Upper lobe of left lung (tissue), 6 donors: ENCODE results near the gene AEBP1. TPM values are rescaled to one million over a fixed set of nuclear protein-coding genes. Genes with fewer than 3 reads are reported as not detected.

Experiments used
- ATAC-seq, 2 donors: fragments of 200-7000 bp; cut with Tn5 transposase; one replicate each; pipeline ENCODE4 v1.9.1; 2022; ENCODE audit warnings: mild to moderate bottlenecking in 2 of 2, moderate library complexity in 2 of 2; ENCODE audit not compliant: low FRiP score in 2 of 2
- DNase-seq, 2 donors: peaks; one replicate each; pipeline ENCODE4 v3.0.0-alpha.2; 2019 to 2020
- H3K27ac ChIP-seq, 4 donors: fragments of 200-600 bp; sonication (generic); one replicate each; pipeline ENCODE4 v1.5.1; 2016 to 2019
- H3K27me3 ChIP-seq, 4 donors: fragments of 200-600 bp; sonication (generic); one replicate each; pipeline ENCODE4 v1.5.1; 2017 to 2019
- H3K36me3 ChIP-seq, 4 donors: fragments of 200-600 bp; sonication (generic); one replicate each; pipeline ENCODE4 v1.5.1; 2016 to 2019
- H3K4me1 ChIP-seq, 4 donors: fragments of 200-600 bp; sonication (generic); one replicate each; pipeline ENCODE4 v1.5.1; 2018 to 2019
- H3K4me3 ChIP-seq, 4 donors: fragments of 200-600 bp; sonication (generic); one replicate each; pipeline ENCODE4 v1.5.1; 2017 to 2019; ENCODE audit warnings: mild to moderate bottlenecking in 2 of 4, moderate library complexity in 1 of 4
- H3K9me3 ChIP-seq, 4 donors: fragments of 200-600 bp; sonication (generic); one replicate each; pipeline ENCODE4 v1.5.1; 2018 to 2019
- CTCF ChIP-seq, 6 experiments: fragments of 450-650 bp in 4 of 6; fragments of 200-600 bp in 2 of 6; sonication (generic) in 2 of 6; IDR thresholded peaks; one replicate each; pipeline ENCODE4 v1.5.1; 2016 to 2019; ENCODE audit warnings: antibody characterized with exemption in 6 of 6
- EP300 ChIP-seq, 4 donors: sonication (generic); formaldehyde crosslinking; IDR thresholded peaks; one replicate each; pipeline ENCODE4 v1.5.1; 2017; ENCODE audit warnings: antibody characterized with exemption in 4 of 4, control low read depth in 2 of 4
- POLR2A ChIP-seq, 4 donors: fragments of 450-650 bp; IDR thresholded peaks; one replicate each; pipeline ENCODE4 v1.5.1; 2016 to 2017; ENCODE audit warnings: antibody characterized with exemption in 4 of 4, mild to moderate bottlenecking in 2 of 4
- POLR2AphosphoS5 ChIP-seq, 2 donors: sonication (generic); formaldehyde crosslinking; IDR thresholded peaks; one replicate each; pipeline ENCODE4 v1.5.1; 2017; ENCODE audit warnings: antibody characterized with exemption in 2 of 2
- WGBS, 2 donors: methylation state at CpG; one replicate each; pipeline ENCODE4 v1.1.5; 2017 to 2018; 5-methylcytosine and 5-hydroxymethylcytosine counted together
- total RNA-seq, 6 donors: library from RNA; depleted of rRNA in 4 of 6; stranded (reverse); fragments of >200 nt in 4 of 6; gene quantifications; one replicate each; pipeline versions ENCODE4 v1.1.0 to v1.2.1, GENCODE V29; 2016 to 2021
- donor health status: DM: no; HTN: no; CAD: no; lungs with moderate emphysema.
- donor health status: DM: no; HTN: yes; CAD: no; lungs with severe emphysema.

The AEBP1 gene
- total RNA-seq, 6 donors from 2014 or later: 34.1 to 241 (median 92.7) TPM

GRCh38 chr7:44083796-44084195 lies 20.3 kb upstream of the AEBP1 start:
- Histone ChIP-seq H3K4me1 (peaks cover 10 to 29% (median 13%) of the 10 kb centered on the region in 4 donors), H3K27me3 (no peaks in the 10 kb centered on the region), H3K27ac (peak overlapping the region in 3 of 4 donors; percentile 28 to 93 (median 33)), H3K9me3 (no peaks in the 10 kb centered on the region), H3K4me3 (no peak overlapping the region), H3K36me3 (peaks cover 4 to 20% (median 18%) of the 10 kb centered on the region in 4 donors)
- no peak for TF ChIP-seq POLR2A (IDR thresholded peaks at IDR 0.05)
- TF ChIP-seq CTCF (IDR thresholded peaks at IDR 0.05): no peak
- no peak for TF ChIP-seq EP300 (IDR thresholded peaks at IDR 0.05)
- TF ChIP-seq POLR2AphosphoS5 (IDR thresholded peaks at IDR 0.05): no peak
- DNase-seq: no peak
- 93 to 98% methylated on average over 3 of the region's 3 CpGs for WGBS, 2 donors
- no peak for ATAC-seq

- ATAC-seq: no peak
- WGBS, 2 donors: 65 to 86% methylated on average over 4 of the region's 4 CpGs
- TF ChIP-seq POLR2A (IDR thresholded peaks at IDR 0.05): no peak
- TF ChIP-seq POLR2AphosphoS5 (IDR thresholded peaks at IDR 0.05): no peak
- H3K36me3 ChIP-seq: peaks cover 2 to 10% (median 9%) of the 10 kb centered on the region in 4 donors
- H3K4me3 ChIP-seq: no peak overlapping the region
- H3K27ac ChIP-seq: peak overlapping the region in 2 of 4 donors; percentile 33 to 35
- H3K27me3 ChIP-seq: no peaks in the 10 kb centered on the region
- no peaks in the 10 kb centered on the region for H3K9me3 ChIP-seq
- DNase-seq: no peak
- H3K4me1 ChIP-seq: peaks cover 10 to 29% (median 13%) of the 10 kb centered on the region in 4 donors
Measured at GRCh38 chr7:44084701-44085100, 19.4 kb upstream of the AEBP1 start.

GRCh38 chr7:44085546-44085945 lies 18.6 kb upstream of the AEBP1 start:
- peak overlapping the region in 3 of 4 donors; percentile 31 to 46 (median 42) for H3K27ac ChIP-seq
- no peak for ATAC-seq
- no peak for TF ChIP-seq POLR2A (IDR thresholded peaks at IDR 0.05)
- no peak for TF ChIP-seq POLR2AphosphoS5 (IDR thresholded peaks at IDR 0.05)
- TF ChIP-seq CTCF (IDR thresholded peaks at IDR 0.05): no peak
- no peak for TF ChIP-seq EP300 (IDR thresholded peaks at IDR 0.05)
- no peaks in the 10 kb centered on the region for H3K9me3 ChIP-seq
- WGBS, 2 donors: 71 to 83% methylated on average over 3 of the region's 3 CpGs
- H3K27me3 ChIP-seq: no peaks in the 10 kb centered on the region
- no peak overlapping the region for H3K4me3 ChIP-seq
- peaks cover 0 to 2% (median under 1%) of the 10 kb centered on the region in 4 donors for H3K36me3 ChIP-seq
- H3K4me1 ChIP-seq: peaks cover 9 to 23% (median 12%) of the 10 kb centered on the region in 4 donors
- DNase-seq: no peak

- H3K27ac ChIP-seq: peak overlapping the region in 1 of 4 donors; percentile 42
- peaks cover 0 to 13% (median 2%) of the 10 kb centered on the region in 4 donors for H3K4me1 ChIP-seq
- no peaks in the 10 kb centered on the region for H3K27me3 ChIP-seq
- WGBS, 2 donors: 95 to 97% methylated on average over 3 of the region's 3 CpGs
- TF ChIP-seq EP300 (IDR thresholded peaks at IDR 0.05) (no peak), POLR2A (IDR thresholded peaks at IDR 0.05) (no peak), POLR2AphosphoS5 (IDR thresholded peaks at IDR 0.05) (no peak), CTCF (IDR thresholded peaks at IDR 0.05) (no peak)
- no peak for DNase-seq
- no peak for ATAC-seq
- no peaks in the 10 kb centered on the region for H3K9me3 ChIP-seq
- H3K36me3 ChIP-seq: no peaks in the 10 kb centered on the region
- no peak overlapping the region for H3K4me3 ChIP-seq
Measured at GRCh38 chr7:44086627-44087026, 17.5 kb upstream of the AEBP1 start.

- H3K27ac ChIP-seq: peak overlapping the region; percentile 63 to 74 (median 70)
- H3K36me3 ChIP-seq: no peaks in the 10 kb centered on the region
- ATAC-seq (peak in 1 of 2 donors; percentile 79), DNase-seq (no peak)
- H3K27me3 ChIP-seq: no peaks in the 10 kb centered on the region
- H3K4me1 ChIP-seq: peaks cover 0 to 9% (median 0%) of the 10 kb centered on the region in 4 donors
- H3K9me3 ChIP-seq: no peaks in the 10 kb centered on the region
- no peak for TF ChIP-seq POLR2A (IDR thresholded peaks at IDR 0.05)
- TF ChIP-seq POLR2AphosphoS5 (IDR thresholded peaks at IDR 0.05): no peak
- no peak for TF ChIP-seq CTCF (IDR thresholded peaks at IDR 0.05)
- 68 to 73% methylated on average over 18 to 20 of the region's 20 CpGs for WGBS, 2 donors
- H3K4me3 ChIP-seq: no peak overlapping the region
Measured at GRCh38 chr7:44087911-44088838, 16.0 kb upstream of the AEBP1 start.
